GM19035 (cell line): ENCODE results near the gene PLAGL2.
A peak's percentile ranks its signal among the peaks of the same experiment; 100 is the strongest.
"Not testable (repeated sequence)": the region's sequence is repeated elsewhere in the genome, so short reads cannot be mapped to it uniquely, and the experiment has no call there.

ENCODE experiments used
- ATAC-seq: cut with Tn5 transposase; IDR thresholded peaks from one replicate; pipeline ENCODE4 v1.9.1; 2021; ENCODE audit not compliant: unreplicated experiment

PLAGL2 gene

GRCh38 chr20:32207626-32208498 is at the start of gene PLAGL2, which contains the start of gene POFUT1:
PLAGL2 (minus strand) TSS chr20:32207743; CDS start chr20:32202178, 5,565 bp downstream.
POFUT1 (plus strand) TSS chr20:32207880; CDS start chr20:32207942, 62 bp downstream.
- peak; percentile 87 for ATAC-seq

GRCh38 chr20:32252189-32252588 is 44.6 kb upstream of the PLAGL2 start:
- no peak for ATAC-seq

GRCh38 chr20:32251470-32251869 is 43.9 kb upstream of the PLAGL2 start:
- no peak for ATAC-seq

GRCh38 chr20:32249030-32249738 is 41.6 kb upstream of the PLAGL2 start:
- ATAC-seq: no peak

- ATAC-seq: no peak
These were observed 40.5 kb upstream of the PLAGL2 start for GRCh38 chr20:32248043-32248442.

GRCh38 chr20:32246208-32246607 is 38.7 kb upstream of the PLAGL2 start:
- ATAC-seq: not testable (repeated sequence)

GRCh38 chr20:32244959-32245358 is 37.4 kb upstream of the PLAGL2 start:
- no peak for ATAC-seq

GRCh38 chr20:32244150-32244823 is 36.7 kb upstream of the PLAGL2 start:
- no peak for ATAC-seq

- no peak for ATAC-seq
These were observed 34.3 kb upstream of the PLAGL2 start for GRCh38 chr20:32241807-32242206.

GRCh38 chr20:32240205-32240604 is 32.7 kb upstream of the PLAGL2 start:
- ATAC-seq: no peak

GRCh38 chr20:32238483-32239425 is 31.2 kb upstream of the PLAGL2 start:
- ATAC-seq: no peak

GRCh38 chr20:32237419-32237818 is 29.9 kb upstream of the PLAGL2 start:
- ATAC-seq: no peak

- no peak for ATAC-seq
These were observed 29.3 kb upstream of the PLAGL2 start for GRCh38 chr20:32236819-32237218.

- no peak for ATAC-seq
These were observed 28.5 kb upstream of the PLAGL2 start for GRCh38 chr20:32236048-32236533.

- ATAC-seq: no peak
These were observed 27.9 kb upstream of the PLAGL2 start for GRCh38 chr20:32235331-32236047.

GRCh38 chr20:32234135-32234808 is 26.7 kb upstream of the PLAGL2 start:
- no peak for ATAC-seq

GRCh38 chr20:32233286-32233685 is 25.7 kb upstream of the PLAGL2 start:
- ATAC-seq: no peak

- no peak for ATAC-seq
These were observed 24.9 kb upstream of the PLAGL2 start for GRCh38 chr20:32232326-32232886.

GRCh38 chr20:32231847-32232246 is 24.3 kb upstream of the PLAGL2 start:
- no peak for ATAC-seq
